ENCODE results near the gene PHKA1. TPM values are rescaled to one million over a fixed set of nuclear protein-coding genes. Genes with fewer than 3 reads are reported as not detected.
"Not testable (repeated sequence)": the region's sequence is repeated elsewhere in the genome, so short reads cannot be mapped to it uniquely, and the experiment has no call there.

The PHKA1 gene
- total and polyA plus RNA-seq, 2 donors (not counting 3 experiments of a cell fraction or from before 2014, with no cell fraction given), result 3.3 to 5.5 TPM

DNA sequence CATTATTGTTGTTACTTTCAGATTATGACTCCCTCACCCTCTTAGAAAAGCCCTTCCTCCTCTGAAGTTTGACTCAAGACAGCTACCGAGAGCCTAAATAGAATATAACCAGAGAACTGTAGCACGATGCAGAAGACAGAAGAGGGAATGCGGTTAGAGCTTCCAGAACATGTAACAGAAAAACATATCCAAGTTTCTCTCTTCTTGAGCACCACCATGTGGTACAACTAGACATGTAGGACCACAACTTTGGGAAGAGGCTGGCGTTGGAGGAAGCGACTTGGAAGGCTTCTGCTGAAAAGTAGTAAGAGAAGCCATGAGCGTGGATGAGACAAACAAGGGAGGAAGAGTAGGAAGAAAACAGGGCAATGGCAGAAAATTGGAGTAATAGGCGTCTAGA lies 31.4 kb upstream of the PHKA1 start:
- H3K4me1 ChIP-seq (ENCODE audit: control insufficient read depth, extremely low read depth, insufficient read depth, low read length); H3K27ac ChIP-seq (ENCODE audit: insufficient read depth, low read depth, low read length); CTCF ChIA-PET; H3K9ac ChIP-seq (replicated peaks; ENCODE audit: extremely low read depth, insufficient read depth, low read length); H4K20me1 ChIP-seq (replicated peaks; ENCODE audit: control insufficient read depth, extremely low read depth, insufficient read depth, low read length); H3K27me3 ChIP-seq (ENCODE audit: control insufficient read depth in 2 of 2, insufficient read depth in 2 of 2, low read length in 2 of 2); POLR2A ChIA-PET; DNase-seq (ENCODE audit: low read depth, low spot score); H3K79me2 ChIP-seq (ENCODE audit: control insufficient read depth, insufficient read depth, low read length); H3K4me3 ChIP-seq (replicated peaks in 1 of 3; ENCODE audit: insufficient read depth in 1 of 3, low read depth in 1 of 3, low read length in 3 of 3); H3K9me3 ChIP-seq (replicated peaks; ENCODE audit: control insufficient read depth, insufficient read depth, low read length); intact Hi-C loops (cut with micrococcal nuclease); H3K36me3 ChIP-seq (ENCODE audit: control insufficient read depth in 2 of 2, extremely low read depth in 1 of 2, insufficient read depth in 2 of 2, low read length in 2 of 2); dilution Hi-C loops (cut with MboI; ENCODE audit: extremely low pct_ligation_motif_present, low sequenced_read_pairs); H3K9me1 ChIP-seq (replicated peaks; ENCODE audit: control insufficient read depth, extremely low read depth, insufficient read depth, low read length); H3K4me2 ChIP-seq (ENCODE audit: insufficient read depth, low read length); H2AFZ ChIP-seq (ENCODE audit: low read depth, low read length); BruUV-seq (replicated peaks): not testable (repeated sequence)
- FAIRE-seq, result peak; percentile 77

DNA sequence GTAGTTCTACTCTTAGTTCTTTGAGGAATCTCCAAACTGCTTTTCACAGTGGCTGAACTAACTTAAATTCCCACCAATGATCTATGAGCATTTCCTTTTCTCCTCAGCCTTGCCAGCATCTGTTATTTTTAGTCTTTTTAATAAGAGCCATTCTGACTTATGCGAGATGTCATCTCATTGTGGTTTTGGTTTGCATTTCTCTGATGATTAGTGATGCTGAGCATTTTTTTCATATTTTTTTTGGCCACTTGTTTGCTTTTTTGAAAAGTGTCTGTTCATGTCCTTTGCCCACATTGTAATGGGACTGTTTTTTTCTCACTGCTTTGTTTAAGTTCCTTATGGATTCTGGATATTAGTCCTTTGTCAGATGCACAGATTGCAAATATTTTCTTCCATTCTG lies 21.5 kb upstream of the PHKA1 start:
- Histone ChIP-seq H2AFZ (ENCODE audit: low read depth, low read length) (no peak overlapping the region), H3K9ac (replicated peaks; ENCODE audit: extremely low read depth, insufficient read depth, low read length) (no peak overlapping the region), H3K27ac (ENCODE audit: insufficient read depth, low read depth, low read length) (no peak overlapping the region), H3K9me3 (replicated peaks; ENCODE audit: control insufficient read depth, insufficient read depth, low read length) (no peaks in the 10 kb centered on the region), H3K4me1 (ENCODE audit: control insufficient read depth, extremely low read depth, insufficient read depth, low read length) (no peaks in the 10 kb centered on the region), H3K36me3 (ENCODE audit: control insufficient read depth in 2 of 2, extremely low read depth in 1 of 2, insufficient read depth in 2 of 2, low read length in 2 of 2) (no peaks in the 10 kb centered on the region), H4K20me1 (replicated peaks; ENCODE audit: control insufficient read depth, extremely low read depth, insufficient read depth, low read length) (no peaks in the 10 kb centered on the region), H3K27me3 (ENCODE audit: control insufficient read depth in 2 of 2, insufficient read depth in 2 of 2, low read length in 2 of 2) (peaks cover 4% of the 10 kb centered on the region in 2 experiments), H3K79me2 (ENCODE audit: control insufficient read depth, insufficient read depth, low read length) (no peaks in the 10 kb centered on the region), H3K4me2 (ENCODE audit: insufficient read depth, low read length) (no peak overlapping the region), H3K9me1 (replicated peaks; ENCODE audit: control insufficient read depth, extremely low read depth, insufficient read depth, low read length) (no peaks in the 10 kb centered on the region), H3K4me3 (replicated peaks in 1 of 3; ENCODE audit: insufficient read depth in 1 of 3, low read depth in 1 of 3, low read length in 3 of 3) (no peak overlapping the region)
- dilution Hi-C loops (cut with MboI; ENCODE audit: extremely low pct_ligation_motif_present, low sequenced_read_pairs), result no loop called here
- POLR2A ChIA-PET, result no interaction called here
- no peak for TF ChIP-seq MYC (IDR thresholded peaks at IDR 0.05; ENCODE audit: low read depth, low read length)
- no peak for TF ChIP-seq MAX (IDR thresholded peaks at IDR 0.05; ENCODE audit: insufficient read depth, insufficient read length)
- no peak for TF ChIP-seq POLR2AphosphoS5 (IDR thresholded peaks at IDR 0.05; ENCODE audit: insufficient read depth, low read depth, low read length)
- TF ChIP-seq POLR2A (IDR thresholded peaks at IDR 0.05; ENCODE audit: low read depth, low read length), result no peak
- BruUV-seq (replicated peaks), result no TSS peak
- DNase-seq (ENCODE audit: low read depth, low spot score), result no peak
- FAIRE-seq, result no peak
- CTCF ChIA-PET, result no interaction called here
- intact Hi-C loops (cut with micrococcal nuclease), result no loop called here

- FAIRE-seq, POLR2A ChIA-PET: not testable (repeated sequence)
Observed at GRCh38 chrX:72733636-72734035, 19.5 kb upstream of the PHKA1 start.

More at GRCh38 chrX:72733636-72734035, 19.5 kb upstream of the PHKA1 start:
- H3K36me3 ChIP-seq (ENCODE audit: control insufficient read depth in 2 of 2, extremely low read depth in 1 of 2, insufficient read depth in 2 of 2, low read length in 2 of 2); H3K4me2 ChIP-seq (ENCODE audit: insufficient read depth, low read length); dilution Hi-C loops (cut with MboI; ENCODE audit: extremely low pct_ligation_motif_present, low sequenced_read_pairs); H3K4me1 ChIP-seq (ENCODE audit: control insufficient read depth, extremely low read depth, insufficient read depth, low read length); H4K20me1 ChIP-seq (replicated peaks; ENCODE audit: control insufficient read depth, extremely low read depth, insufficient read depth, low read length); CTCF ChIA-PET; H2AFZ ChIP-seq (ENCODE audit: low read depth, low read length); H3K9me3 ChIP-seq (replicated peaks; ENCODE audit: control insufficient read depth, insufficient read depth, low read length); H3K4me3 ChIP-seq (replicated peaks in 1 of 3; ENCODE audit: insufficient read depth in 1 of 3, low read depth in 1 of 3, low read length in 3 of 3); DNase-seq (ENCODE audit: low read depth, low spot score); H3K27ac ChIP-seq (ENCODE audit: insufficient read depth, low read depth, low read length); intact Hi-C loops (cut with micrococcal nuclease); H3K9ac ChIP-seq (replicated peaks; ENCODE audit: extremely low read depth, insufficient read depth, low read length); BruUV-seq (replicated peaks); H3K79me2 ChIP-seq (ENCODE audit: control insufficient read depth, insufficient read depth, low read length); H3K9me1 ChIP-seq (replicated peaks; ENCODE audit: control insufficient read depth, extremely low read depth, insufficient read depth, low read length); H3K27me3 ChIP-seq (ENCODE audit: control insufficient read depth in 2 of 2, insufficient read depth in 2 of 2, low read length in 2 of 2): not testable (repeated sequence)

Measured in endothelial cell of umbilical vein (primary cell).